Calu3 (cell line): ENCODE measurements around the gene CHST9. TPM values are rescaled to one million over a fixed set of nuclear protein-coding genes. Genes with fewer than 3 reads are reported as not detected.
A peak's percentile ranks its signal among the peaks of the same experiment; 100 is the strongest.

ENCODE experiments used
- BruUV-seq: library from RNA; stranded (reverse); fragments of 400-500 nt; replicated peaks from 2 replicates; lab custom pipeline; 2021; lab: Mats Ljungman, UMichigan
- CTCF ChIA-PET: fragments of 300-600 bp; sonication (Branson Sonifier 250); formaldehyde crosslinking; loops from one replicate; lab custom pipeline; 2022; ENCODE audit warnings: antibody characterized with exemption; lab: Charles Lee
- DNase-seq: peaks from one replicate; pipeline ENCODE4 v3.0.0; 2022
- H3K27ac Mint-ChIP-seq: one replicate; pipeline ENCODE4 v1.8.0; 2022; ENCODE audit warnings: mixed read lengths; ENCODE audit not compliant: unreplicated experiment
- H3K27me3 Mint-ChIP-seq: one replicate; pipeline ENCODE4 v1.8.0; 2022; ENCODE audit warnings: mixed read lengths; ENCODE audit not compliant: unreplicated experiment
- H3K36me3 Mint-ChIP-seq: one replicate; pipeline ENCODE4 v1.8.0; 2022; ENCODE audit warnings: mild to moderate bottlenecking, moderate library complexity, mixed read lengths; ENCODE audit not compliant: insufficient read depth, unreplicated experiment
- H3K4me1 Mint-ChIP-seq: one replicate; pipeline ENCODE4 v1.8.0; 2022; ENCODE audit warnings: mild to moderate bottlenecking, low read depth, mixed read lengths; ENCODE audit not compliant: unreplicated experiment
- H3K4me3 Mint-ChIP-seq: one replicate; pipeline ENCODE4 v1.8.0; 2022; ENCODE audit warnings: mild to moderate bottlenecking, low read depth, moderate library complexity, mixed read lengths; ENCODE audit not compliant: unreplicated experiment
- H3K9me3 Mint-ChIP-seq: one replicate; pipeline ENCODE4 v1.8.0; 2022; ENCODE audit warnings: low read depth, mixed read lengths; ENCODE audit not compliant: unreplicated experiment
- CTCF ChIP-seq: fragments of 200-600 bp; IDR thresholded peaks from one replicate; pipeline ENCODE4 v1.8.0; 2022; ENCODE audit warnings: antibody characterized with exemption; ENCODE audit not compliant: unreplicated experiment
- intact Hi-C: fragments of 100-400 bp; cut with micrococcal nuclease; formaldehyde crosslinking; loops from one replicate; pipeline ENCODE4 v1.10.0; 2022; ENCODE audit not compliant: unreplicated experiment
- total RNA-seq: library from RNA; stranded (reverse); gene quantifications from 2 replicates; pipeline ENCODE4 v1.2.3, GENCODE V29; 2022

Gene CHST9
- total RNA-seq, 1 experiment from 2014 or later = 56.9 TPM

GRCh38 chr18:27124196-27124595, 60.9 kb downstream of the CHST9 start:
- no TSS peak for BruUV-seq
- H3K4me3 Mint-ChIP-seq = no peak overlapping the region

GRCh38 chr18:27121108-27121507, 64.0 kb downstream of the CHST9 start:
- no TSS peak for BruUV-seq
- Mint-ChIP-seq H3K27me3 (no peaks in the 10 kb centered on the region), H3K4me1 (peaks cover 54% of the 10 kb centered on the region), H3K27ac (peak overlapping the region; percentile 86), H3K4me3 (no peak overlapping the region), H3K9me3 (no peaks in the 10 kb centered on the region), H3K36me3 (no peaks in the 10 kb centered on the region)
- DNase-seq = no peak
- intact Hi-C loops = loop anchor here (10.0 kb wide), 1 partner anchor 174 kb away; no protein-coding TSS in a partner anchor
- TF ChIP-seq CTCF = no peak
- CTCF ChIA-PET = no interaction called here

More at GRCh38 chr18:27124196-27124595, 60.9 kb downstream of the CHST9 start:
- H3K27me3 Mint-ChIP-seq = no peaks in the 10 kb centered on the region
- no peaks in the 10 kb centered on the region for H3K9me3 Mint-ChIP-seq
- intact Hi-C loops = loop anchor here (10.0 kb wide), 1 partner anchor 171 kb away; no protein-coding TSS in a partner anchor
- no peak for DNase-seq
- no peak for TF ChIP-seq CTCF
- no peak overlapping the region for H3K27ac Mint-ChIP-seq
- CTCF ChIA-PET = no interaction called here
- H3K36me3 Mint-ChIP-seq = no peaks in the 10 kb centered on the region
- peaks cover 33% of the 10 kb centered on the region for H3K4me1 Mint-ChIP-seq

- H3K27me3 Mint-ChIP-seq = no peaks in the 10 kb centered on the region
- H3K36me3 Mint-ChIP-seq = no peaks in the 10 kb centered on the region
- H3K4me3 Mint-ChIP-seq = peak overlapping the region; percentile 53
- no peaks in the 10 kb centered on the region for H3K9me3 Mint-ChIP-seq
- H3K27ac Mint-ChIP-seq = peak overlapping the region; percentile 86
- no TSS peak for BruUV-seq
- DNase-seq = peak; percentile 8
- CTCF ChIA-PET = no interaction called here
- peaks cover 54% of the 10 kb centered on the region for H3K4me1 Mint-ChIP-seq
- intact Hi-C loops = loop anchor here (10.0 kb wide), 1 partner anchor 175 kb away; no protein-coding TSS in a partner anchor
- no peak for TF ChIP-seq CTCF
Measured at GRCh38 chr18:27120246-27120645, 64.9 kb downstream of the CHST9 start.

- intact Hi-C loops = loop anchor here (2.0 to 5.0 kb wide), 3 partner anchors 18 to 66 kb away; partner anchors contain the start of gene CHST9
- peak; percentile 17 for DNase-seq
Measured at GRCh38 chr18:27118973-27119372, 66.1 kb downstream of the CHST9 start.

More at GRCh38 chr18:27118973-27119372, 66.1 kb downstream of the CHST9 start:
- peak overlapping the region; percentile 86 for H3K27ac Mint-ChIP-seq
- H3K36me3 Mint-ChIP-seq = no peaks in the 10 kb centered on the region
- CTCF ChIA-PET = interaction anchor here (0.7 to 1.0 kb wide), 3 partner anchors 10 to 108 kb away, joined by 3 read pairs; no protein-coding TSS in a partner anchor
- H3K4me3 Mint-ChIP-seq = peak overlapping the region; percentile 53
- H3K9me3 Mint-ChIP-seq = no peaks in the 10 kb centered on the region
- TF ChIP-seq CTCF = no peak
- H3K4me1 Mint-ChIP-seq = peaks cover 54% of the 10 kb centered on the region
- BruUV-seq = no TSS peak
- no peaks in the 10 kb centered on the region for H3K27me3 Mint-ChIP-seq
